Renal pelvis (tissue), 4 donors: ENCODE data around the gene LAD1. TPM values are rescaled to one million over a fixed set of nuclear protein-coding genes. Genes with fewer than 3 reads are reported as not detected.

ENCODE experiments used
- DNase-seq: peaks from one replicate; pipeline ENCODE4 v3.0.0-alpha.2; 2013
- polyA plus RNA-seq, 3 donors: library from polyadenylated mRNA; unstranded; fragments of 120-200 nt; gene quantifications; one replicate each; pipeline ENCODE4 v1.2.1, GENCODE V29; 2013; ENCODE audit not compliant: insufficient read length in 3 of 3

The LAD1 gene
- polyA plus RNA-seq, 3 donors = 30.0 to 34.6 (median 31.3) TPM

GRCh38 chr1:201366696-201367095, 32.4 kb downstream of the LAD1 start:
- no peak for DNase-seq

- no peak for DNase-seq
Observed at GRCh38 chr1:201365251-201365650, 33.9 kb downstream of the LAD1 start.

GRCh38 chr1:201364808-201365105, 34.4 kb downstream of the LAD1 start:
- DNase-seq = peak; percentile 67

GRCh38 chr1:201363467-201363866, 35.7 kb downstream of the LAD1 start:
- DNase-seq = no peak

DNA sequence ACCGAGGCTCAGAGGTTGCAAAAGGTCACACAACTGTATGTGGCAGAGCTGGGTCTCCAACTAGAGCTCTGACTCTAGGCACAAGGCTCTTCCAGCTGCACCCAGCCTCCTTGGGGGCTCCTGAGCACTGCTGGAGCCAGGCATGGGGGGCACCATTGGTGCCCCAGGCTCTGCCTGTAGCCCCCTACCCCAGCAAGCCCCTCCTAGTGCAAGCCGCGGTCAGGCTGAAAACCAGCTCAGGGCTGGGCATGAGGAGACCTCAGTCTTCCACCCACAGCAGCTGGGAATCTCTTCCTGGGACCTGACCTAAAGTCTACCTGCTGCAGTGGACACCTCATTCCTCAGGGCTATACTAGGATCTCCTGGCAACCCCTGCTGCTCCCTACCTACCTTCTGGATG, 36.2 kb downstream of the LAD1 start:
- DNase-seq = no peak

DNA sequence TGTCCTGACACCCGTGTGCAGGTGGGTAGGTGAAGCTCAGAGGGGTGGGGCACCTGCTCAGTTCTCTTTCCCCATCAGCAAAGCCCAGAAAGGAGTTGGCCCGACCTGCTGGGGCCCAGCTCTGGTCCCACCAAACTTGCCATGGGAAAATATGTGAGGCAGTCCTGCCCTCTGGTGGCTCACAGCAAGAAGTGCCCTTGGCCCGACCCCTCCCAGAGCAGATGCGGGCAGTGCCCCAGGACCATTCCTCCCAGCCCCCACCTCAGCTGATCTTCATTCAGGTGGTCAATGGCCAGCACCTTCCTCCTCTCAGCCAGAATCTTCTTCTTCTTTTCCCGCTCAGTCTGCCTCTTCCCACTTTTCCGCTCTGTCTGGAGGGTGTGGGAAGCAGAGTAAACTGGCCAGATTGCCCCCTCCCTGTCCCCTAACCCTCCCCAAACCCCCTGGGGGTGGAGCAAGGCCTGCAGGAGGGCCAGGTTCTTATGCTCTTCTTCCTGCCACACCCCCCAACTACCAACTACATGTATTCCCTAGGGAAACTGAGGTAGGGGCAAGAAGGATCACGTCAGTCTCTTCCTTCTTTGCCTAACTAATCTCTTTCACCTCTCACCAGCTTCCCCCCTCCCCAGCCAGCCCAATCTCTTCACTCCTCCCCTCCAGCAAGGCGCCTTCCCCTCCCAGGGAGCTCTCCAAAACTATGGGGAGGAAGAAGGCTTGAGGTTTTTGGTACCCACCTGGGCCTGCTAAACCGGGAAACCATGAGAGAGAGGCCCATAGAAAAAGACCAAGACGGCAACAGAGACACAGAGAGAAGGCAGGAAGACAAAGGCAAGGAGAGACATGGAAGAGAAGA, 37.2 kb downstream of the LAD1 start:
- no peak for DNase-seq

DNA sequence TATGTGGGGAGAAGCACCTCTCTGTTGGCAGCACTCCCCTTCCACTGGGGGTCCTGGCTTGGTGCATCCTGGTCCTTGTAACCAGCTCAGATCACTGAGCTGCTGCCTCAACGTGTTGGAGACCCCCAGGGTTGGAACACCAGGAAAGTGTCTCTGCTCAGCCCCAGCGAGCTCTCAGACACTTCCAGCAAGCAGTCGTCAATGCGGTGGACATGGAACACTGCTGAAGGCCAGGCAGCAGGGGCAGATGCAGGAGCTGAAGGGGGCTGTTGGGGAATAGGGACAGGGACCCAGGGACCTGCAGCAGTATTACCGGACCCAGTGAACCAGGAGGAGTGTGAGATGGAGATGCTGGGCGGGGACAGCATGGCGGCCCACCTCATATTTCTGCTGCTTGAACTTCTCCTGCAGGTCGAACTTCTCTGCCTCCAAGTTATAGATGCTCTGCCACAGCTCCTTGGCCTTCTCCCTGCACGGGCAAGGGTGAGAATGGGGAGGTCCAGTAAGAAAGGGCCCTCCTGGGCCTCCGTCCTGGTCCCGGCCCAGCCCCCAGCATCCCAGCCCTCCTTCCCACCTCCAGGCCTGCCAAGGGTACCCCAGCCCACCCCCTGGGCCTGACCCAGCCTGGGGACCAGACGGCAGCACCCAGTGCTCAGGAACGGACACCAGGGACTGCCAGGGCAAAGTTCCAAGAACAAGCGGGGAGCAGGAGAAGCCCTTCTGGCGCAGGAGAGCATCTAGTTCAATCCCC, 38.0 kb downstream of the LAD1 start:
- DNase-seq = no peak

DNA sequence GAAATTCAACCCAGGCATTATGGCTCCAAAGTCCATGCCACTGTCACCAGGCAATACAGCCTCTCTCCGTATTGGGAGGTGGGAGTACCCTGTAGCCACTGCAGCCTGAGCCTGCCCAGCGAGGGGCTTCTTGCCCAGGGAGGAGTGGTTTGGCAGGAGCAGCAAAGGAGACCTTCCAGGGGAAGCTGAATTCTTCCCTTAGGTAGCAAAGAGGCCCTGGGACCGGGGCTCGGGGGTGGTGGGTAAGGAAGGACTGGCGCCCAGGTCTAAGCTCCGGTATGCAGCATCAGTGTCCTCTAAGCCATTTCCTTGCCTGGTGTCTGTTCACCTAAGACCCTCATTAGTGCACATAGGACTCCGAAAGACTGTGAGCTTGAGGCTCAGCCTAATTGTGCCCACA, 38.6 kb downstream of the LAD1 start:
- DNase-seq = no peak

GRCh38 chr1:201359873-201360210, 39.3 kb downstream of the LAD1 start:
- DNase-seq = no peak

GRCh38 chr1:201359031-201359872, 39.9 kb downstream of the LAD1 start:
- DNase-seq = no peak

- DNase-seq = no peak
Observed at GRCh38 chr1:201358596-201358995, 40.5 kb downstream of the LAD1 start.

DNA sequence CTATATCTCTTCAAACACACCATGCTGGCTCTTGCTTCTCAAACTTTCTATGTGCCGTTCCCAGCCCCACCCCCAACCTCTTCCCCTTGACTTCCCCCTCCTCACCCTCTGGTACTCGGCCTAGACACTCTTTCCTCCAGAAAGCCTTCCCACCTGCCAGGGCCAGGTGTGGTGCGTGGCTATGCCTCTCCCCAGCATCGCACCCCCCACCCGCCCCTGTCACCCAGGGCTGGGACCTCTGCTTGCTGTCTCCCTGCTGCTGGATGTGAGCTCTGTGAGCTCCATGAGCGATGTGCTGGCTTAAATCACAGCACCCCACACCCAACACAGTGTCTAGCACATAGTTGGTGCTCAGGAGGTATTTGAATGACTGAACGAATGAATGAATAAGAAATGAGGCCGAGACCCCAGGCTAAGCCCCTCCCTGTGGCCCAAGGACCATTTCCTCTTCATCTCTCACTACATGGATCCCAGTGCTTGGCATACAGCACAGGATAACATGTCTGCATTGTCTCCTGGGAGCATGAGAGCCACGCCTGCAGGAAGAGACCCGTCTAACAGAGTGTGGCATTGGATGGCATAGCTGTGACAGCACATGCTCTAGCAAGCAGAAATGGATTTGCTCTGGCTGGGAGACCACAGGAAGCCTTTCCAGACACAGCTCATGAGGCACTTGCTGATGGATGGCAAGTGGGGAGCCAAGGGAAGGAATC, 41.3 kb downstream of the LAD1 start:
- DNase-seq = no peak

DNA sequence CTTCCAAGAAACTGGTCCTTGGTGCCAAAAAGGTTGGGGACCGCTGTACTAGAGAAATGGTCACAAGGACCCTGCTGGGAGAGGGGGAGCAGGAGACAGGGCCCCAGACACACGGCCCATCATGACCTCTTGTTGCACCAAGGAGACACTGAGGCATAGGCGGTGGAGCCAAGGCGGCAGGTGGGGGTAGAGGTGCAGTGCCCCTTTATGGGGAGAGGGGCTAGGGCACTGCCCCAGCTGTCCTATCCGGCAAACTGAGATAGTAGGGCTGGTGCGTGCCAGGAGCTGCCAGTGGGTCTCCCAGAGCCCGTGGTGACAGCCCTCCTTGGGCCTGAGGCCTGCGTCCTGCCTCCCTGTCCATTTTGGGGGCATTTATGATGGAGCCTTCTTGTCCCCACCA, 41.9 kb downstream of the LAD1 start:
- no peak for DNase-seq

DNA sequence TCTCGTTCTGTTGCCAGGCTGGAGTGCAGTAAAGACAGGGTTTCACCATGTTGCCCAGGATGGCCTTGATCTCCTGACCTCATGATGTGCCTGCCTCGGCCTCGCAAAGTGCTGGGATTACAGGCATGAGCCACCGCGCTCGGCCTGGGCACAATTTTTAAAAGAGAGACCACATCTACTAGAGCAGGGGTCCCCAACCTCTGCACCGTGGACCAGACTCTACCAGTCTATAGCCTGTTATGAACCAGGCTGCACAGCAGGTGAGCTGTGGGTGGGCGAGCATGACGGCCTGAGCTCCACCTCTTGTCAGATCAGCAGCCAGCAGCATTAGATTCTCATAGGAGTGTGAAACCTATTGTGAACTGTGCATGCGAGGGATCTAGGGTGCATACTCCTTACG, 42.4 kb downstream of the LAD1 start:
- DNase-seq = no peak

- DNase-seq = no peak
Observed at GRCh38 chr1:201356236-201356635, 42.9 kb downstream of the LAD1 start.

DNA sequence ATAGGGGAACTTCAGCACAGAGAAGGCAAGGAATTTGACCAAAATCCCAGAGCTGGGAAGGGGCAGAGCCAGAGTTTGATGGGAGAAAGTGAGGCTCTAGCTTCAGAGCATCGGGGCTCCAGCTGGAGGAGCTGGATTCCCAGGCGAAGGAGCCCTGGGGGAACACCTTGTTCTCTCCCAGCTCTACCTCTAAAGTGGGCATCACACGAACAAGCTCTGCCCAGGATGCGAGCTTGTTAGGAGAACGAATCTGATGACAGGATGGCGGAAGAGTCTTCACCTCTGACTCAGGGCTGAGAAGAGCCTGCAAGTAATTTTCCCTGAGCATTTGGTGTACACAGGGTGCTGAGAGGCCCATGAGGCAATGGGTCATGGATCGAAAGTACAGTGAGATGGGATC, 43.7 kb downstream of the LAD1 start:
- no peak for DNase-seq

- DNase-seq = no peak
Observed at GRCh38 chr1:201354901-201355295, 44.2 kb downstream of the LAD1 start.

DNA sequence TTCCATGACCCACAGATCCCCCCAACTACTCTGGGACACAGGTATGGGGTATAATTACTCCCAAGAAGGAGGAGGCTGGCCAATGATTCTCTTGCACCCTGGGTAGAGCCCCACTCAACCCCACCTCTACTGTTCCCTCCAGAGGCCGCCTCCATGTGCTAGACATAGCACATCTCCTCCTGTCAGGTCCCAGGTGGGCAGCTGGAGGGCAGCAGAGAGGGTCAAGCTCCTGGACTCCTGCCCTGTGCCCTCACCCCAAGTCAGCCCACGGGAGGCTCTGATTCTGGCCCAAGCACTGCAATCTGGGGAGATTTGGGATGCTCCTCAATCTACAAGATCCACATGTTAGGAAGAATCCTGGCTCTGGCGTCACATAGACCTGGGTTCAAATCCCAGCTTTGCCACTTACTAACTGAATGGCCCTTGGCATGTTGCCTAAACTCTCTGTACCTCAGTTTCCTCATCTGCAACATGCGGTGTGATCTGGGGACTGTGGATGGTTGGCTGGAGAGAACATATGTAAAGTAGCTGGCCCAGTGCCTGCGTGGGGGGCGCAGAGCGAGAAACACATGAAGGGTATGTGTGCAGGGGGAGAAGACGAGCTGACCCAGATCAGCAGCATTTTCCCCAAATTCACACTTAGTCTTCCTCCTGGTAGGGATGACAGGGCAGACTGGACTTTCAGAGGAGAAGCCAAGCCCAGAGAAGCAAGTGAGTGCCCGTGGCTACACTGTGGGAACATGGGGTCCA, 44.8 kb downstream of the LAD1 start:
- DNase-seq = no peak

GRCh38 chr1:201353186-201353940, 45.8 kb downstream of the LAD1 start:
- no peak for DNase-seq

DNA sequence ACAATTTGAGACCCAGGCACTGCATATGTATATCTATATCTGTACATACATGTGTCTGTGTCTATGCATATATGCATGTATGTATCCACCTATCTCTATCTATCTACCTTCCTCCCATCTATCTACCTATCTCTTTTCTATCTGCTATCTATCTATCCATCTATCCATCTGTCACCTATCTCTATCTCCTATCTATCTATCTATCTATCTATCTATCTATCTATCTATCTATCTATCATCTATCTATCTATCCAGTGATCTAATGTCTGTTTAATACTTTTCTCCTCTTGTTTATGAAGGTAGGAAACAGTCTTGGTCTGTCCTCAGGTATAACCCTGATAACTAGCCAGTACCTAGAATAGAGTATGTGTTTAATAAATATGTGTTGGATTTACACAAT, 47.5 kb downstream of the LAD1 start:
- DNase-seq = no peak

DNA sequence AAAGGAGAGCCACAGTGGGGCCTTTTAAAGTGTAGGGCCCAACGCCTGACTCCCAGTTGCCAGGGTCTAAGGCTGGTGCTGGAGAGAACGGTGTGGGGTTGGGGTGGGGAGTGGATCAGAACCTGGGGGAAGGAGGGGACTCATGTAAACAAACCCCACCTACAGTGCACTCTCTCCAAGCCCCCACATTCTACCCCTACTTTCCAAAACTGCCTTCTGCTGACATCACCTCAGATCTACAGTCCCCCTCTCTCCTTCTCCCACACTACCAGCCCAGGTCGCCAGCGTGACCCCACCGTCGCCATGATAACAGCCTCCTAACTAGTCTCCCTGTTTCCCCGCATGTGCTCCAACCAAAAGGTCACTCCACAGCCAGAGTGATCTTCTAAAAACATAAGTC, 48.2 kb downstream of the LAD1 start:
- DNase-seq = no peak
